Activated CD8-positive, alpha-beta T cell treated with anti-CD3 and anti-CD28 coated beads, Interleukin-2, amount 10 ng/mL, durations not matched to agents 7 days and 5 days (primary cell): ENCODE data around the gene ENOX1. TPM values are rescaled to one million over a fixed set of nuclear protein-coding genes. Genes with fewer than 3 reads are reported as not detected.

ENCODE experiments used
- ATAC-seq: fragments of 150-1000 bp; cut with Tn5 transposase; one replicate; pipeline ENCODE4 v1.10.0; 2021; ENCODE audit warnings: moderate library complexity
- CTCF ChIA-PET: fragments of 350-600 bp; sonication (Branson Sonifier 250); formaldehyde crosslinking; loops from one replicate; lab custom pipeline; 2021; ENCODE audit warnings: antibody characterized with exemption; lab: Charles Lee
- POLR2A ChIA-PET: fragments of 350-600 bp; sonication (Branson Sonifier 250); formaldehyde crosslinking; loops from one replicate; lab custom pipeline; 2021; ENCODE audit warnings: antibody characterized with exemption; lab: Charles Lee
- DNase-seq: peaks from one replicate; pipeline ENCODE4 v3.0.0-alpha.2; 2020
- H3K27ac Mint-ChIP-seq: one replicate; pipeline ENCODE4 v1.8.0; 2021; ENCODE audit warnings: mild to moderate bottlenecking, mixed read lengths
- H3K27me3 Mint-ChIP-seq: one replicate; pipeline ENCODE4 v1.8.0; 2021; ENCODE audit warnings: low read depth, mixed read lengths
- H3K36me3 Mint-ChIP-seq: one replicate; pipeline ENCODE4 v1.8.0; 2021; ENCODE audit warnings: low read depth, mixed read lengths
- H3K4me1 Mint-ChIP-seq: one replicate; pipeline ENCODE4 v1.8.0; 2021; ENCODE audit warnings: low read depth, mixed read lengths
- H3K4me3 Mint-ChIP-seq: one replicate; pipeline ENCODE4 v1.8.0; 2021; ENCODE audit warnings: mild to moderate bottlenecking, mixed read lengths
- H3K9me3 Mint-ChIP-seq: one replicate; pipeline ENCODE4 v1.8.0; 2022; ENCODE audit warnings: mixed read lengths; ENCODE audit not compliant: insufficient read depth
- total RNA-seq, 2 experiments: library from RNA; stranded (reverse); gene quantifications; one replicate each; pipeline ENCODE4 v1.2.3, GENCODE V29; 2021

ENOX1 gene
- total RNA-seq, 2 experiments from 2014 or later = 0.08 TPM; not detected in 1

GRCh38 chr13:43246382-43246781 lies 540.4 kb downstream of the ENOX1 start:
- H3K4me3 Mint-ChIP-seq = no peak overlapping the region
- DNase-seq (no peak), ATAC-seq (no peak)
- no peak overlapping the region for H3K27ac Mint-ChIP-seq
- H3K4me1 Mint-ChIP-seq = peaks cover 6% of the 10 kb centered on the region
- ChIA-PET CTCF (no interaction called here), POLR2A (no interaction called here)
- no peaks in the 10 kb centered on the region for H3K36me3 Mint-ChIP-seq
- peaks cover 14% of the 10 kb centered on the region for H3K27me3 Mint-ChIP-seq
- no peaks in the 10 kb centered on the region for H3K9me3 Mint-ChIP-seq

GRCh38 chr13:43245374-43245964 lies 541.3 kb downstream of the ENOX1 start:
- no peak for ATAC-seq
- H3K27me3 Mint-ChIP-seq = peaks cover 17% of the 10 kb centered on the region
- DNase-seq = no peak
- H3K4me3 Mint-ChIP-seq = no peak overlapping the region
- POLR2A ChIA-PET = no interaction called here
- no peak overlapping the region for H3K27ac Mint-ChIP-seq
- CTCF ChIA-PET = no interaction called here
- no peaks in the 10 kb centered on the region for H3K9me3 Mint-ChIP-seq
- H3K4me1 Mint-ChIP-seq = peaks cover 6% of the 10 kb centered on the region
- no peaks in the 10 kb centered on the region for H3K36me3 Mint-ChIP-seq

GRCh38 chr13:43244481-43244880 lies 542.3 kb downstream of the ENOX1 start:
- Mint-ChIP-seq H3K27ac (no peak overlapping the region), H3K4me1 (peaks cover 6% of the 10 kb centered on the region), H3K9me3 (no peaks in the 10 kb centered on the region), H3K4me3 (no peak overlapping the region), H3K36me3 (no peaks in the 10 kb centered on the region), H3K27me3 (peaks cover 19% of the 10 kb centered on the region)
- no peak for DNase-seq
- CTCF ChIA-PET = no interaction called here
- ATAC-seq = no peak
- POLR2A ChIA-PET = no interaction called here

- ATAC-seq (no peak), DNase-seq (no peak)
- CTCF ChIA-PET = no interaction called here
- no peak overlapping the region for H3K27ac Mint-ChIP-seq
- no peaks in the 10 kb centered on the region for H3K36me3 Mint-ChIP-seq
- POLR2A ChIA-PET = no interaction called here
- H3K9me3 Mint-ChIP-seq = no peaks in the 10 kb centered on the region
- H3K4me3 Mint-ChIP-seq = no peak overlapping the region
- H3K4me1 Mint-ChIP-seq = peaks cover 6% of the 10 kb centered on the region
- H3K27me3 Mint-ChIP-seq = peaks cover 22% of the 10 kb centered on the region
These were observed 543.1 kb downstream of the ENOX1 start for GRCh38 chr13:43243711-43244110.

- no peak for DNase-seq
- Mint-ChIP-seq H3K4me1 (peaks cover 6% of the 10 kb centered on the region), H3K36me3 (no peaks in the 10 kb centered on the region), H3K4me3 (no peak overlapping the region), H3K27me3 (peaks cover 27% of the 10 kb centered on the region), H3K27ac (no peak overlapping the region), H3K9me3 (no peaks in the 10 kb centered on the region)
- ChIA-PET CTCF (interaction anchor here (1.2 to 1.3 kb wide), 2 partner anchors 11 to 18 kb away, joined by 3 read pairs; no protein-coding TSS in a partner anchor), POLR2A (no interaction called here)
- ATAC-seq = no peak
These were observed 544.7 kb downstream of the ENOX1 start for GRCh38 chr13:43242040-43242439.

GRCh38 chr13:43240278-43240677 lies 546.5 kb downstream of the ENOX1 start:
- H3K27me3 Mint-ChIP-seq = peaks cover 27% of the 10 kb centered on the region
- ChIA-PET CTCF (interaction anchor here (0.7 kb wide), 1 partner anchor 296 kb away, joined by 3 read pairs; no protein-coding TSS in a partner anchor), POLR2A (no interaction called here)
- DNase-seq (no peak), ATAC-seq (no peak)
- H3K36me3 Mint-ChIP-seq = no peaks in the 10 kb centered on the region
- no peak overlapping the region for H3K27ac Mint-ChIP-seq
- no peaks in the 10 kb centered on the region for H3K4me1 Mint-ChIP-seq
- H3K9me3 Mint-ChIP-seq = no peaks in the 10 kb centered on the region
- H3K4me3 Mint-ChIP-seq = no peak overlapping the region

GRCh38 chr13:43239275-43239840 lies 547.4 kb downstream of the ENOX1 start:
- Mint-ChIP-seq H3K27ac (no peak overlapping the region), H3K4me3 (no peak overlapping the region), H3K27me3 (peaks cover 24% of the 10 kb centered on the region), H3K4me1 (no peaks in the 10 kb centered on the region), H3K36me3 (no peaks in the 10 kb centered on the region), H3K9me3 (no peaks in the 10 kb centered on the region)
- DNase-seq (no peak), ATAC-seq (no peak)
- ChIA-PET POLR2A (no interaction called here), CTCF (no interaction called here)

GRCh38 chr13:43238341-43239083 lies 548.3 kb downstream of the ENOX1 start:
- Mint-ChIP-seq H3K27me3 (peaks cover 23% of the 10 kb centered on the region), H3K9me3 (no peaks in the 10 kb centered on the region), H3K27ac (no peak overlapping the region), H3K4me1 (no peaks in the 10 kb centered on the region), H3K36me3 (no peaks in the 10 kb centered on the region), H3K4me3 (no peak overlapping the region)
- ChIA-PET CTCF (no interaction called here), POLR2A (no interaction called here)
- DNase-seq (no peak), ATAC-seq (no peak)

GRCh38 chr13:43237616-43238015 lies 549.2 kb downstream of the ENOX1 start:
- no peaks in the 10 kb centered on the region for H3K4me1 Mint-ChIP-seq
- H3K27me3 Mint-ChIP-seq = peaks cover 20% of the 10 kb centered on the region
- no peaks in the 10 kb centered on the region for H3K9me3 Mint-ChIP-seq
- no peak for DNase-seq
- ChIA-PET POLR2A (no interaction called here), CTCF (interaction anchor here (1.5 kb wide), 1 partner anchor 268 kb away, joined by 4 read pairs; no protein-coding TSS in a partner anchor)
- ATAC-seq = no peak
- no peak overlapping the region for H3K27ac Mint-ChIP-seq
- no peaks in the 10 kb centered on the region for H3K36me3 Mint-ChIP-seq
- no peak overlapping the region for H3K4me3 Mint-ChIP-seq

GRCh38 chr13:43235028-43235427 lies 551.7 kb downstream of the ENOX1 start:
- DNase-seq (no peak), ATAC-seq (no peak)
- no peak overlapping the region for H3K4me3 Mint-ChIP-seq
- no peaks in the 10 kb centered on the region for H3K36me3 Mint-ChIP-seq
- ChIA-PET CTCF (no interaction called here), POLR2A (no interaction called here)
- H3K27ac Mint-ChIP-seq = no peak overlapping the region
- H3K9me3 Mint-ChIP-seq = no peaks in the 10 kb centered on the region
- peaks cover 14% of the 10 kb centered on the region for H3K27me3 Mint-ChIP-seq
- H3K4me1 Mint-ChIP-seq = no peaks in the 10 kb centered on the region

- no peak overlapping the region for H3K4me3 Mint-ChIP-seq
- ChIA-PET POLR2A (no interaction called here), CTCF (no interaction called here)
- H3K9me3 Mint-ChIP-seq = no peaks in the 10 kb centered on the region
- H3K27me3 Mint-ChIP-seq = peaks cover 10% of the 10 kb centered on the region
- no peaks in the 10 kb centered on the region for H3K36me3 Mint-ChIP-seq
- H3K27ac Mint-ChIP-seq = no peak overlapping the region
- H3K4me1 Mint-ChIP-seq = no peaks in the 10 kb centered on the region
- ATAC-seq = no peak
- DNase-seq = no peak
These were observed 553.9 kb downstream of the ENOX1 start for GRCh38 chr13:43232873-43233265.

GRCh38 chr13:43232144-43232872 lies 554.5 kb downstream of the ENOX1 start:
- Mint-ChIP-seq H3K4me1 (no peaks in the 10 kb centered on the region), H3K27ac (no peak overlapping the region), H3K27me3 (peaks cover 8% of the 10 kb centered on the region), H3K4me3 (no peak overlapping the region), H3K36me3 (no peaks in the 10 kb centered on the region), H3K9me3 (no peaks in the 10 kb centered on the region)
- no peak for DNase-seq
- ATAC-seq = no peak
- ChIA-PET POLR2A (no interaction called here), CTCF (no interaction called here)
